ENCODE data around the gene MPO. TPM values are rescaled to one million over a fixed set of nuclear protein-coding genes. Genes with fewer than 3 reads are reported as not detected.
A peak's percentile ranks its signal among the peaks of the same experiment; 100 is the strongest.

Gene MPO
- total RNA-seq, 1 experiment from 2014 or later = not detected

GRCh38 chr17:58250344-58251011 lies 30.3 kb downstream of the MPO start:
- H2AK5ac ChIP-seq (ENCODE audit: insufficient read length, low read length) = no peak overlapping the region
- no peaks in the 10 kb centered on the region for H3K79me2 ChIP-seq (ENCODE audit: insufficient read depth, low read length)
- no peak overlapping the region for H2BK12ac ChIP-seq (ENCODE audit: insufficient read length, low read depth, low read length)
- peak; percentile 22 for DNase-seq
- H3T11ph ChIP-seq (ENCODE audit: low read length) = no peak overlapping the region
- H2BK120ac ChIP-seq (ENCODE audit: low read depth, low read length, poor library complexity, severe bottlenecking) = no peak overlapping the region
- no peak overlapping the region for H4K91ac ChIP-seq (ENCODE audit: insufficient read length, low read depth, low read length)
- H2BK20ac ChIP-seq (ENCODE audit: low read depth, low read length, poor library complexity, severe bottlenecking) = no peak overlapping the region
- WGBS (ENCODE audit: extremely low coverage, insufficient read length, low lambda C conversion rate) = no CpG with 5 or more reads among the region's 12 CpGs
- Mint-ChIP-seq H3K9me3 (peaks cover 9% of the 10 kb centered on the region in 2 experiments), H3K4me1 (peaks cover 14 to 17% of the 10 kb centered on the region in 2 experiments), H3K27me3 (ENCODE audit: low read depth) (peaks cover 94% of the 10 kb centered on the region), H3K27ac (no peak overlapping the region), H3K4me3 (no peak overlapping the region; a peak in 1 of 5 replicates), H3K36me3 (ENCODE audit: insufficient read depth in 1 of 3, low read depth in 3 of 3) (peaks cover 0 to 6% (median 6%) of the 10 kb centered on the region in 3 experiments; a peak in 4 of 7 replicates)
- no peak overlapping the region for H2BK15ac ChIP-seq (ENCODE audit: low read depth, low read length)
- no peak overlapping the region for H3K23ac ChIP-seq (ENCODE audit: insufficient read length, low read depth, low read length)
- H3K4ac ChIP-seq (ENCODE audit: low read depth, low read length) = no peak overlapping the region
- H3K27me3 ChIP-seq (ENCODE audit: insufficient read depth, low read length) = peaks cover 38% of the 10 kb centered on the region
- no peak overlapping the region for H4K8ac ChIP-seq (replicated peaks; ENCODE audit: insufficient read length, low read depth, low read length)
- H3K14ac ChIP-seq (ENCODE audit: insufficient read depth, low read length) = no peak overlapping the region
- peaks cover 8% of the 10 kb centered on the region for H3K23me2 ChIP-seq (ENCODE audit: insufficient read length, low read depth, low read length, poor library complexity, severe bottlenecking)
- no peak overlapping the region for H3K9ac ChIP-seq (ENCODE audit: extremely low read depth, insufficient read length, low read length)
- no peak overlapping the region for H3K56ac ChIP-seq (ENCODE audit: insufficient read length, low read depth, low read length)
- H4K20me1 ChIP-seq (ENCODE audit: control insufficient read depth, insufficient read depth, insufficient read length) = no peaks in the 10 kb centered on the region
- H3K79me1 ChIP-seq (ENCODE audit: insufficient read depth, low read depth, low read length, poor library complexity, severe bottlenecking) = no peaks in the 10 kb centered on the region
- H3K9me3 ChIP-seq (ENCODE audit: control insufficient read depth, low read depth, low read length) = peaks cover 8% of the 10 kb centered on the region
- H2AFZ ChIP-seq (ENCODE audit: low read length) = no peak overlapping the region
- no peak overlapping the region for H3K27ac ChIP-seq (ENCODE audit: insufficient read length, low read depth, low read length)
- no peak overlapping the region for H3K4me2 ChIP-seq (ENCODE audit: insufficient read depth, insufficient read length, low read length)
- TF ChIP-seq, protein P1, sequence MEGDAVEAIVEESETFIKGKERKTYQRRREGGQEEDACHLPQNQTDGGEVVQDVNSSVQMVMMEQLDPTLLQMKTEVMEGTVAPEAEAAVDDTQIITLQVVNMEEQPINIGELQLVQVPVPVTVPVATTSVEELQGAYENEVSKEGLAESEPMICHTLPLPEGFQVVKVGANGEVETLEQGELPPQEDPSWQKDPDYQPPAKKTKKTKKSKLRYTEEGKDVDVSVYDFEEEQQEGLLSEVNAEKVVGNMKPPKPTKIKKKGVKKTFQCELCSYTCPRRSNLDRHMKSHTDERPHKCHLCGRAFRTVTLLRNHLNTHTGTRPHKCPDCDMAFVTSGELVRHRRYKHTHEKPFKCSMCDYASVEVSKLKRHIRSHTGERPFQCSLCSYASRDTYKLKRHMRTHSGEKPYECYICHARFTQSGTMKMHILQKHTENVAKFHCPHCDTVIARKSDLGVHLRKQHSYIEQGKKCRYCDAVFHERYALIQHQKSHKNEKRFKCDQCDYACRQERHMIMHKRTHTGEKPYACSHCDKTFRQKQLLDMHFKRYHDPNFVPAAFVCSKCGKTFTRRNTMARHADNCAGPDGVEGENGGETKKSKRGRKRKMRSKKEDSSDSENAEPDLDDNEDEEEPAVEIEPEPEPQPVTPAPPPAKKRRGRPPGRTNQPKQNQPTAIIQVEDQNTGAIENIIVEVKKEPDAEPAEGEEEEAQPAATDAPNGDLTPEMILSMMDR (conservative IDR thresholded peaks at IDR 0.05) = no peak
- H3K4me1 ChIP-seq (ENCODE audit: insufficient read depth, low read length) = no peaks in the 10 kb centered on the region; the same call in 1 of the 2 replicates
- no peak overlapping the region for H2BK5ac ChIP-seq (ENCODE audit: insufficient read length, low read length)
- no peak overlapping the region for H3K18ac ChIP-seq (ENCODE audit: insufficient read length, low read depth, low read length)
- H4K5ac ChIP-seq (ENCODE audit: insufficient read length, low read depth, low read length) = no peak overlapping the region
